RWPE1 (cell line): Measurements from ENCODE around the gene PCDHA10.
"Not testable (repeated sequence)": the region's sequence is repeated elsewhere in the genome, so short reads cannot be mapped to it uniquely, and the experiment has no call there.

Source experiments
- CTCF ChIA-PET: fragments of 350-600 bp; sonication (Branson Sonifier 250); formaldehyde crosslinking; extraction: SDS; loops from one replicate; lab custom pipeline; 2021; lab: Yijun Ruan, JAX
- POLR2A ChIA-PET: fragments of 400-600 bp; formaldehyde crosslinking; extraction: SDS; loops from one replicate; lab custom pipeline; 2020; ENCODE audit warnings: antibody characterized with exemption; ENCODE audit not compliant: low non-redundant PET; lab: Yijun Ruan, JAX
- DNase-seq: peaks from one replicate; pipeline ENCODE4 v3.0.0; 2012; ENCODE audit warnings: low spot score
- H3K27ac ChIP-seq: fragments of 450-650 bp; 2 replicates; pipeline ENCODE4 v1.5.1; 2017
- TF ChIP-seq, protein P1 (sequence below): fragments of 450-650 bp; conservative IDR thresholded peaks from 2 replicates; pipeline ENCODE4 v1.5.1; 2017; ENCODE audit warnings: low read depth, mild to moderate bottlenecking

PCDHA10 gene

GRCh38 chr5:140822281-140822629 is 33.4 kb upstream of the PCDHA10 start:
- POLR2A ChIA-PET, result no interaction called here
- CTCF ChIA-PET, result interaction anchor here (0.5 to 1.1 kb wide), 3 partner anchors 8 to 153 kb away, joined by 3 to 7 read pairs (median 3); no protein-coding TSS in a partner anchor

DNA sequence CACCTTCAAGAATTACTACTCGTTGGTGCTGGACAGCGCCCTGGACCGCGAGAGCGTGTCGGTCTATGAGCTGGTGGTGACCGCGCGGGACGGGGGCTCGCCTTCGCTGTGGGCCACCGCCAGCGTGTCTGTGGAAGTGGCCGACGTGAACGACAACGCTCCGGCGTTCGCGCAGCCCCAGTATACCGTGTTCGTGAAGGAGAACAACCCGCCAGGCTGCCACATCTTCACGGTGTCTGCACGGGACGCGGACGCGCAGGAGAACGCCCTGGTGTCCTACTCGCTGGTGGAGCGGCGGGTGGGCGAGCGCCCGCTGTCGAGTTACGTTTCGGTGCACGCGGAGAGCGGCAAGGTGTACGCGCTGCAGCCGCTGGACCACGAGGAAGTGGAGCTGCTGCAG is 32.7 kb upstream of the PCDHA10 start:
- H3K27ac ChIP-seq, CTCF ChIA-PET, DNase-seq, POLR2A ChIA-PET: not testable (repeated sequence)

More at GRCh38 chr5:140822281-140822629, 33.4 kb upstream of the PCDHA10 start:
- no peak for DNase-seq
- TF ChIP-seq, protein P1, sequence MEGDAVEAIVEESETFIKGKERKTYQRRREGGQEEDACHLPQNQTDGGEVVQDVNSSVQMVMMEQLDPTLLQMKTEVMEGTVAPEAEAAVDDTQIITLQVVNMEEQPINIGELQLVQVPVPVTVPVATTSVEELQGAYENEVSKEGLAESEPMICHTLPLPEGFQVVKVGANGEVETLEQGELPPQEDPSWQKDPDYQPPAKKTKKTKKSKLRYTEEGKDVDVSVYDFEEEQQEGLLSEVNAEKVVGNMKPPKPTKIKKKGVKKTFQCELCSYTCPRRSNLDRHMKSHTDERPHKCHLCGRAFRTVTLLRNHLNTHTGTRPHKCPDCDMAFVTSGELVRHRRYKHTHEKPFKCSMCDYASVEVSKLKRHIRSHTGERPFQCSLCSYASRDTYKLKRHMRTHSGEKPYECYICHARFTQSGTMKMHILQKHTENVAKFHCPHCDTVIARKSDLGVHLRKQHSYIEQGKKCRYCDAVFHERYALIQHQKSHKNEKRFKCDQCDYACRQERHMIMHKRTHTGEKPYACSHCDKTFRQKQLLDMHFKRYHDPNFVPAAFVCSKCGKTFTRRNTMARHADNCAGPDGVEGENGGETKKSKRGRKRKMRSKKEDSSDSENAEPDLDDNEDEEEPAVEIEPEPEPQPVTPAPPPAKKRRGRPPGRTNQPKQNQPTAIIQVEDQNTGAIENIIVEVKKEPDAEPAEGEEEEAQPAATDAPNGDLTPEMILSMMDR, result peak; percentile 28; the same call in 1 of the 2 replicates
- H3K27ac ChIP-seq, result no peak overlapping the region

- ChIA-PET POLR2A (no interaction called here), CTCF (interaction anchor here (0.6 kb wide), 1 partner anchor 60 kb away, joined by 4 read pairs; no protein-coding TSS in a partner anchor)
- TF ChIP-seq, protein P1, result no peak
- H3K27ac ChIP-seq, result no peak overlapping the region
- no peak for DNase-seq
These were observed 32.2 kb upstream of the PCDHA10 start for GRCh38 chr5:140823475-140823874.

- ChIA-PET POLR2A (no interaction called here), CTCF (interaction anchor here (0.6 to 1.1 kb wide), 3 partner anchors 14 to 390 kb away, joined by 3 to 5 read pairs (median 4); no protein-coding TSS in a partner anchor)
- TF ChIP-seq, protein P1, result no peak
- DNase-seq, result no peak
- no peak within 1 kb of the TSS for H3K27ac ChIP-seq
These were observed 27.9 kb upstream of the PCDHA10 start, which contains the start of gene PCDHA6 for GRCh38 chr5:140827704-140828361. TSS of gene PCDHA6 (plus strand) at chr5:140827960. CDS start at chr5:140828092, 132 bp downstream.

GRCh38 chr5:140828362-140828737 is 27.3 kb upstream of the PCDHA10 start:
- no peak overlapping the region for H3K27ac ChIP-seq
- DNase-seq, result no peak
- ChIA-PET POLR2A (no interaction called here), CTCF (interaction anchor here (0.6 to 1.1 kb wide), 3 partner anchors 13 to 389 kb away, joined by 3 to 5 read pairs (median 4); no protein-coding TSS in a partner anchor)
- TF ChIP-seq, protein P1, result no peak

DNA sequence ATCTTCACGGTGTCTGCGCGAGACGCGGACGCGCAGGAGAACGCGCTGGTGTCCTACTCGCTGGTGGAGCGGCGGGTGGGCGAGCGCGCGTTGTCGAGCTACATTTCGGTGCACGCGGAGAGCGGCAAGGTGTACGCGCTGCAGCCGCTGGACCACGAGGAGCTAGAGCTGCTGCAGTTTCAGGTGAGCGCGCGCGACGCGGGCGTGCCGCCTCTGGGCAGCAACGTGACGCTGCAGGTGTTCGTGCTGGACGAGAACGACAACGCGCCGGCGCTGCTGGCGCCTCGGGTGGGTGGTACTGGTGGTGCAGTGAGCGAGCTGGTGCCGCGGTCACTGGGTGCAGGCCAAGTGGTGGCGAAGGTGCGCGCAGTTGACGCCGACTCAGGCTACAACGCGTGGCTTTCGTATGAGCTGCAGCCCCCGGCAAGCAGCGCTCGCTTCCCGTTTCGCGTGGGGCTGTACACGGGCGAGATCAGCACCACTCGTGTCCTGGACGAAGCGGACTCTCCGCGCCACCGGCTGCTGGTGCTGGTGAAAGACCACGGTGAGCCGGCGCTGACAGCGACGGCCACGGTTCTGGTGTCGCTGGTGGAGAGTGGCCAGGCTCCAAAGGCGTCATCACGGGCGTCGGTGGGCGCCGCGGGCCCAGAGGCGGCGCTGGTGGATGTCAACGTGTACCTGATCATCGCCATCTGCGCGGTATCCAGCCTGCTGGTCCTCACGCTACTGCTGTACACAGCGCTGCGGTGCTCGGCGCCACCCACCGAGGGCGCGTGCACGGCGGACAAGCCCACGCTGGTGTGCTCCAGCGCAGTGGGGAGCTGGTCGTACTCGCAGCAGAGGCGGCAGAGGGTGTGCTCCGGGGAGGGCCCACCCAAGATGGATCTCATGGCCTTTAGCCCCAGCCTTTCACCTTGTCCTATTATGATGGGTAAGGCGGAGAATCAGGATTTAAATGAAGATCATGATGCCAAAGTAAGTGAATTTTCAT is 25.9 kb upstream of the PCDHA10 start:
- CTCF ChIA-PET, result interaction anchor here (0.6 kb wide), 1 partner anchor 10 kb away, joined by 3 read pairs; no protein-coding TSS in a partner anchor
- H3K27ac ChIP-seq, POLR2A ChIA-PET, DNase-seq: not testable (repeated sequence)

DNA sequence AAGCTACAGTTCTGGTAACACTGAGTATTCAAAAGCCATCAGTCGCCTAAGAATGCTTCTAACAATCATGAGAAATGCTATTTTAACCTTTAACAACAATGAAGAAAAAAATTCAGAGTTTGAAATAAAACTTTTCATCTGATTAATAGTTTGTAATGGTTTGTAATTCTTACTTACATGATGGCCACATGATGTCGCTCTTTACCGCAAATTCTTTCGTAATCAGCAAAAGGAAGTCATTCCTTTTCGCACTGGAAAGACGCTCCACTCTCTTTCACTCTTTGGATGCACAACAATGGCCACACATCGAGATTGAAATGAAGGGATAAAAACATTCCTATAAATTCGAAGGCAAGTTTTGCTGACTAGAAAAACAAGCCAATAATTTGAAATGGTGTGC is 21.7 kb upstream of the PCDHA10 start, which contains the start of gene PCDHA7:
PCDHA7 (plus strand) TSS at position 277 of the 400 bp plus-strand sequence; CDS start at position 392, 115 bp downstream.
- H3K27ac ChIP-seq, result no peak within 1 kb of the TSS
- TF ChIP-seq, protein P1, result peak; percentile 27
- no peak for DNase-seq
- POLR2A ChIA-PET, result no interaction called here
- CTCF ChIA-PET, result no interaction called here

DNA sequence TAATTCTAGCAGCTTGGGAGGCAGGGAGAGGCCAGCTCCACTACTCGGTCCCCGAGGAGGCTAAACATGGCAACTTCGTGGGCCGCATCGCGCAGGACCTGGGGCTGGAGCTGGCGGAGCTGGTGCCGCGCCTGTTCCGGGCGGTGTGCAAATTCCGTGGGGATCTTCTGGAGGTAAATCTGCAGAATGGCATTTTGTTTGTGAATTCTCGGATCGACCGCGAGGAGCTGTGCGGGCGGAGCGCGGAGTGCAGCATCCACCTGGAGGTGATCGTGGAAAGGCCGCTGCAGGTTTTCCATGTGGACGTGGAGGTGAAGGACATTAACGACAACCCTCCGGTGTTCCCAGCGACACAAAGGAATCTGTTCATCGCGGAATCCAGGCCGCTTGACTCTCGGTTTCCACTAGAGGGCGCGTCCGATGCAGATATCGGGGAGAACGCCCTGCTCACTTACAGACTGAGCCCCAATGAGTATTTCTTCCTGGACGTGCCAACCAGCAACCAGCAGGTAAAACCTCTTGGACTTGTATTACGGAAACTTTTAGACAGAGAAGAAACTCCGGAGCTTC is 21.2 kb upstream of the PCDHA10 start:
- H3K27ac ChIP-seq, DNase-seq, POLR2A ChIA-PET, CTCF ChIA-PET: not testable (repeated sequence)
